GM18867 (cell line): ENCODE measurements around the gene CTSD.

ENCODE experiments used
- ATAC-seq: cut with Tn5 transposase; IDR thresholded peaks from one replicate; pipeline ENCODE4 v1.9.1; 2021; ENCODE audit warnings: mild to moderate bottlenecking, moderate library complexity; ENCODE audit not compliant: unreplicated experiment

CTSD gene

GRCh38 chr11:1746511-1746931, 17.2 kb downstream of the CTSD start:
- no peak for ATAC-seq

- no peak for ATAC-seq
Observed at GRCh38 chr11:1745701-1746320, 17.9 kb downstream of the CTSD start.

- no peak for ATAC-seq
Observed at GRCh38 chr11:1744891-1745700, 18.6 kb downstream of the CTSD start.

- no peak for ATAC-seq
Observed at GRCh38 chr11:1744137-1744886, 19.4 kb downstream of the CTSD start.

- ATAC-seq, result no peak
Observed at GRCh38 chr11:1743585-1744136, 20.1 kb downstream of the CTSD start.

- no peak for ATAC-seq
Observed at GRCh38 chr11:1742869-1743584, 20.7 kb downstream of the CTSD start.

GRCh38 chr11:1742371-1742770, 21.4 kb downstream of the CTSD start:
- ATAC-seq, result no peak

GRCh38 chr11:1741741-1742140, 22.0 kb downstream of the CTSD start:
- no peak for ATAC-seq

GRCh38 chr11:1740786-1741530, 22.8 kb downstream of the CTSD start:
- no peak for ATAC-seq

- no peak for ATAC-seq
Observed at GRCh38 chr11:1739576-1739975, 24.2 kb downstream of the CTSD start.

GRCh38 chr11:1738380-1738779, 25.3 kb downstream of the CTSD start:
- no peak for ATAC-seq

GRCh38 chr11:1737080-1737757, 26.5 kb downstream of the CTSD start:
- ATAC-seq, result no peak

GRCh38 chr11:1736447-1736992, 27.2 kb downstream of the CTSD start:
- ATAC-seq, result no peak

- no peak for ATAC-seq
Observed at GRCh38 chr11:1735271-1735670, 28.5 kb downstream of the CTSD start.

- no peak for ATAC-seq
Observed at GRCh38 chr11:1734641-1735081, 29.1 kb downstream of the CTSD start.

- ATAC-seq, result no peak
Observed at GRCh38 chr11:1733716-1734640, 29.7 kb downstream of the CTSD start.

GRCh38 chr11:1733009-1733715, 30.6 kb downstream of the CTSD start:
- no peak for ATAC-seq
